DND-41 (cell line): ENCODE measurements around the gene OCA2.

Experiments used
- EZH2 ChIP-seq: IDR thresholded peaks from 3 replicates; pipeline ENCODE4 v1.6.1; 2012; ENCODE audit warnings: borderline replicate concordance, low read depth, mild to moderate bottlenecking, moderate library complexity, low read length, inconsistent platforms; ENCODE audit not compliant: severe bottlenecking
- TF ChIP-seq, protein P1 (sequence below): IDR thresholded peaks from 2 replicates; pipeline ENCODE4 v1.5.1; 2012; ENCODE audit warnings: borderline replicate concordance, low read length, moderate library complexity, mild to moderate bottlenecking; ENCODE audit not compliant: poor library complexity, severe bottlenecking; ENCODE audit errors: extremely low read depth

DNA sequence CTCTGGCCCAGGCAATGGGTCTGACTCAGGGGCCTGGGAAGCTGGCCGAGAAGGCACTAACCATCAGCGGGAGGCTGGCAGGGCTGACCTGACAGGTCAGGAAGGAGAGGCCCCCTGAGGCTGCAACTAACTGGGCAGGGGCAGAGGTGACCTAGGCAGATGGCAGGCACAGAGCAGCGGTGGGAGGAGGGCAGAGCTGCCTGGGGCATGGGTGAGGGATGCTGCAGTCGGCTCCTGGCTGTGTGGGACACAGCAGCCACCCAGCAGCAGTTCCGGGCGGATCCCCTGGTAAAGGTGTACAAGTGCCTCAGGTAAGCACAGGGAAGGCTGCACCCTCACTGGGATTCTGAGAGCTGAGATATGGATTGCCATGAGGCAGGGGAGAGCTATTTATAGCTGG is 236.1 kb downstream of the OCA2 start:
- TF ChIP-seq, protein P1, sequence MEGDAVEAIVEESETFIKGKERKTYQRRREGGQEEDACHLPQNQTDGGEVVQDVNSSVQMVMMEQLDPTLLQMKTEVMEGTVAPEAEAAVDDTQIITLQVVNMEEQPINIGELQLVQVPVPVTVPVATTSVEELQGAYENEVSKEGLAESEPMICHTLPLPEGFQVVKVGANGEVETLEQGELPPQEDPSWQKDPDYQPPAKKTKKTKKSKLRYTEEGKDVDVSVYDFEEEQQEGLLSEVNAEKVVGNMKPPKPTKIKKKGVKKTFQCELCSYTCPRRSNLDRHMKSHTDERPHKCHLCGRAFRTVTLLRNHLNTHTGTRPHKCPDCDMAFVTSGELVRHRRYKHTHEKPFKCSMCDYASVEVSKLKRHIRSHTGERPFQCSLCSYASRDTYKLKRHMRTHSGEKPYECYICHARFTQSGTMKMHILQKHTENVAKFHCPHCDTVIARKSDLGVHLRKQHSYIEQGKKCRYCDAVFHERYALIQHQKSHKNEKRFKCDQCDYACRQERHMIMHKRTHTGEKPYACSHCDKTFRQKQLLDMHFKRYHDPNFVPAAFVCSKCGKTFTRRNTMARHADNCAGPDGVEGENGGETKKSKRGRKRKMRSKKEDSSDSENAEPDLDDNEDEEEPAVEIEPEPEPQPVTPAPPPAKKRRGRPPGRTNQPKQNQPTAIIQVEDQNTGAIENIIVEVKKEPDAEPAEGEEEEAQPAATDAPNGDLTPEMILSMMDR: no peak
- TF ChIP-seq EZH2: no peak
